RWPE1 (cell line): ENCODE data around the gene ARID1B.

ENCODE experiments used
- CTCF ChIA-PET: fragments of 350-600 bp; sonication (Branson Sonifier 250); formaldehyde crosslinking; extraction: SDS; loops from one replicate; lab custom pipeline; 2021; lab: Yijun Ruan, JAX
- POLR2A ChIA-PET: fragments of 400-600 bp; formaldehyde crosslinking; extraction: SDS; loops from one replicate; lab custom pipeline; 2020; ENCODE audit warnings: antibody characterized with exemption; ENCODE audit not compliant: low non-redundant PET; lab: Yijun Ruan, JAX
- DNase-seq: peaks from one replicate; pipeline ENCODE4 v3.0.0; 2012; ENCODE audit warnings: low spot score
- H3K27ac ChIP-seq: fragments of 450-650 bp; 2 replicates; pipeline ENCODE4 v1.5.1; 2017
- TF ChIP-seq, protein P1 (sequence below): fragments of 450-650 bp; conservative IDR thresholded peaks from 2 replicates; pipeline ENCODE4 v1.5.1; 2017; ENCODE audit warnings: low read depth, mild to moderate bottlenecking

Gene ARID1B

GRCh38 chr6:156988276-156989158 is 211.3 kb downstream of the ARID1B start:
- DNase-seq: no peak
- no peak overlapping the region for H3K27ac ChIP-seq
- POLR2A ChIA-PET: interaction anchor here (1.4 kb wide), 1 partner anchor 32 kb away, joined by 3 read pairs; no protein-coding TSS in a partner anchor

DNA sequence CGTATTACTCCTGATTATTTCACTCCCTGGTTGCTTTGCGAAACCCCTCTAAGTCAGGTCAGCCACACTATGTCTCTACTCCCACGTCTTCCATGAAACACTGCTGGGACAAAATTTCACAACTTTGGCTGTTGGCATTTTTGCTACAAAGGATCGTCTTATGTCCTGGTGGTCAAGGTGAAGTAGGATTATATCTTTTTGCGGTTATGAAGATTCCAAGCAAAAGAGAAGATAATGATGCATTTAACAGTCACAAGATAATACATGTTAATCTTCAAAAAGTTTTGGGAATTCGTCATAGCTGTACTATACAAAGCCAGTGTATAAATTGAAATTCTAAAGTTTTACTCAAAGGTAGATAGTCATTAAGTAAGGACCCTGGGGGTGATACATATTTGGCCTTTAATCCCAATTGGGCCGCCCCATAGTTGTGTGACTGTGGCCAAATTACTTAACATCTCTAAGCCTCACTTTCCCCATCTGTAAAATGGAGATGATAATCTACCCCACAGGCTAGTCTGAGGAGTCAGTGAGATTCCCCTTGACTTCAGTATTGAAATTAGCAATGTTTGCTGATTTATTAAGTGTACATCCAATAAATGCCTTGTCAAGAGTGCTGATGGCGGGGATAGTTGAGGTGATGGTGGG is 212.1 kb downstream of the ARID1B start:
- CTCF ChIA-PET: interaction anchor here (0.6 kb wide), 1 partner anchor 325 kb away, joined by 3 read pairs; no protein-coding TSS in a partner anchor
- H3K27ac ChIP-seq: no peak overlapping the region
- TF ChIP-seq, protein P1, sequence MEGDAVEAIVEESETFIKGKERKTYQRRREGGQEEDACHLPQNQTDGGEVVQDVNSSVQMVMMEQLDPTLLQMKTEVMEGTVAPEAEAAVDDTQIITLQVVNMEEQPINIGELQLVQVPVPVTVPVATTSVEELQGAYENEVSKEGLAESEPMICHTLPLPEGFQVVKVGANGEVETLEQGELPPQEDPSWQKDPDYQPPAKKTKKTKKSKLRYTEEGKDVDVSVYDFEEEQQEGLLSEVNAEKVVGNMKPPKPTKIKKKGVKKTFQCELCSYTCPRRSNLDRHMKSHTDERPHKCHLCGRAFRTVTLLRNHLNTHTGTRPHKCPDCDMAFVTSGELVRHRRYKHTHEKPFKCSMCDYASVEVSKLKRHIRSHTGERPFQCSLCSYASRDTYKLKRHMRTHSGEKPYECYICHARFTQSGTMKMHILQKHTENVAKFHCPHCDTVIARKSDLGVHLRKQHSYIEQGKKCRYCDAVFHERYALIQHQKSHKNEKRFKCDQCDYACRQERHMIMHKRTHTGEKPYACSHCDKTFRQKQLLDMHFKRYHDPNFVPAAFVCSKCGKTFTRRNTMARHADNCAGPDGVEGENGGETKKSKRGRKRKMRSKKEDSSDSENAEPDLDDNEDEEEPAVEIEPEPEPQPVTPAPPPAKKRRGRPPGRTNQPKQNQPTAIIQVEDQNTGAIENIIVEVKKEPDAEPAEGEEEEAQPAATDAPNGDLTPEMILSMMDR: no peak
- DNase-seq: no peak
- POLR2A ChIA-PET: interaction anchor here (1.4 kb wide), 1 partner anchor 31 kb away, joined by 3 read pairs; no protein-coding TSS in a partner anchor

More at GRCh38 chr6:156988276-156989158, 211.3 kb downstream of the ARID1B start:
- TF ChIP-seq, protein P1: no peak
- CTCF ChIA-PET: no interaction called here

DNA sequence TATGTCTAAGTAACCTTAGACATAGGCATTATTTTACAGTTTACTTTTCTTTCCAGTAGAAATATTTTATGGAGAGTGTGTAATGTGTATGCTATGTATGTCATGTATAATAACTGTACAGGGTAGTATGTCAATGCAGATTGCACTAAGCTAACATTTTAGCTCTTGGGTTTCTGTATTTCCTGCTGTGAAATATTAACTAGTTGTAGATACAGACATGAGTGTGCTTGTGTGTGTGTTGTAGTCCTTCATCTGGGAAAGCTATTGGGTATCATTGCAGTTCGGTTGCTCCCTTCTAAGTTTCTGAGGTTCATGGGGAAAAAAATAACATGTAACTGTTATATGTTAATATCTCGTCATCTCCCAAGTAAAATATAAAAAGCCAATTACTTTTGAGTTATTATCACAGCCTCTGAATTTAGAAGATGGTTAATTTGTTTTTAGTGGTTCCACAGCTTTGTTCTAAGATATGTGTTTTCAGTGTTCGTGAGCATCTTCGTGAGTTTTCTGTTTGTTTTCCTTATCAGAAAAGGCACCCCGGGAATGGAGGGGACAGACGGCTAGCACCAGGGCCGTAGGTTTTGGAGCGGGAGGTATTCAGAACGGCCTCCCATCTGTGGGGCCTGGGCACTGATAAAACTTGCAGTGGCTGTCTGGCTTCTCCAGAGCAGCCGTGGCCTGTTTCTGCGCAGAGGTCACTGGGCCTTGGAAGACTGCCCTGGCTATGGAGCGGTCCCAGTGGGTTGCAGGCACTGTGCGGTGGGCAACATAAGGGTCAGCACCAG is 215.0 kb downstream of the ARID1B start:
- POLR2A ChIA-PET: no interaction called here
- H3K27ac ChIP-seq: no peak overlapping the region
- TF ChIP-seq, protein P1: no peak
- no peak for DNase-seq
- CTCF ChIA-PET: interaction anchor here (0.6 kb wide), 1 partner anchor 7 kb away, joined by 4 read pairs; no protein-coding TSS in a partner anchor

DNA sequence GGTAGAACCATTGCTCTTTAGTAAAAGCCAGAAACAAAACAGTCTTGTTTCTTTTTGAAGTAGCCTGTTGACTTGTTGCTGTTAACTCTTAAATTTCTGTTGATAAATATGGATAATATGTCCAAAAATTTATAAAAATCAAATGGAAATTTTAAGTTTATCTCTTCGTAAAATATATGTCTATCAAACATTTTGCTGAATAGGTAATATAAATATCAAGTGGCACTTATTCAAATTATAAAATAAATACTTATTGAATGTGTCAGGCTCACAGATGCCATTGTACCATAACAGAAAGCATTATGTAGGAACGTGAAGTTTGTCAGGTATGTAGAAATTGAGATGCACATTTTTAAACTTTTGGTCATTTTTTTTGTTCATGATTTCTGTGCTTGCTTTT is 216.5 kb downstream of the ARID1B start:
- POLR2A ChIA-PET: no interaction called here
- TF ChIP-seq, protein P1: no peak
- DNase-seq: no peak
- no peak overlapping the region for H3K27ac ChIP-seq
- CTCF ChIA-PET: no interaction called here

GRCh38 chr6:156994215-156995076 is 217.3 kb downstream of the ARID1B start:
- TF ChIP-seq, protein P1: no peak
- DNase-seq: no peak
- H3K27ac ChIP-seq: no peak overlapping the region
- ChIA-PET POLR2A (no interaction called here), CTCF (interaction anchor here (0.6 kb wide), 1 partner anchor 35 kb away, joined by 4 read pairs; no protein-coding TSS in a partner anchor)
